Raji (cell line): ENCODE data around the gene PDE6A.

Experiments used
- POLR2A ChIP-seq: IDR thresholded peaks from 2 replicates; pipeline ENCODE4 v1.6.1; 2011; ENCODE audit warnings: low read depth, low read length, control low read depth; ENCODE audit not compliant: insufficient read depth

PDE6A gene

GRCh38 chr5:149960272-149961185 is 15.9 kb upstream of the PDE6A start, which contains the start of gene SLC26A2:
TSS of gene SLC26A2 (plus strand) at chr5:149960758. CDS start at chr5:149977653, 16,895 bp downstream.
- TF ChIP-seq POLR2A = peak; percentile 89

DNA sequence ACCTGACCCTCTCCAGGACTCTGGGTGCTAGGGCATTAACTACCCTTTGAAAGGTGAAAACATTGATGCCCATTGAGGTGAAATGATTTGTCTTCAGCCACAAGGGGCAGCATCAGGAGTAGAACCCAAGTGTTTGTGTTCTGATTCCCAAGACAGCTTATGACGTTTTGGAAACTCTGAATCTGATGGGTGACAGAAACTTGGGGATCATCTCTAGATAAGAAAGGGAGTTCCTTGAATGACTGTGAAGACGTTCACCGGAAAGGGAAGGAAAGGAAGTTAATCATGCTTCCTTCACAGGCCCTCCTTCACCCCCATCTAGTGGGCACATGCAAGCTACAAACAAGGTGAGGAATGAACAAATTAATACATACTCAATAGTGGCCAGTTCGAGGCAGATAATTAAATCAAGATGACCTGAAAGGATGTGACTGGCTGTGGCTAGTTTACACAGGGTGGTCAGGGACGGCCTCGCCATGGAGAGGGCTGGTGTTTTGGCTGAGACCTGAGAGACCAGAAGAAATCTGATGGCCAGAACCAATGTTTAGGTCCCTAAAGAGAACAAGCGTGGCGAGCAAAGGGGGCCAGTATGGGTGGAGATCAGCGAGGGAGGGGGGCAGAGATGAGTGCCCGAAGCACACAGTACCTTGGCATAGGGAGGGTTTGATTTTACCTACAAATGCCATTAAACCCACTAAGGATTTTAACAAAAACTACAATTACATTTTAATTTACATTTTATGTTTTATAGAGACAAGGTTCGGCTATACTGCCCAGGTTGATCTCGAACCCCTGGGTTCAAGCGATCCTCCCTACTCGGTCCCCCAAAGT is 15.0 kb upstream of the PDE6A start:
- TF ChIP-seq POLR2A = no peak

DNA sequence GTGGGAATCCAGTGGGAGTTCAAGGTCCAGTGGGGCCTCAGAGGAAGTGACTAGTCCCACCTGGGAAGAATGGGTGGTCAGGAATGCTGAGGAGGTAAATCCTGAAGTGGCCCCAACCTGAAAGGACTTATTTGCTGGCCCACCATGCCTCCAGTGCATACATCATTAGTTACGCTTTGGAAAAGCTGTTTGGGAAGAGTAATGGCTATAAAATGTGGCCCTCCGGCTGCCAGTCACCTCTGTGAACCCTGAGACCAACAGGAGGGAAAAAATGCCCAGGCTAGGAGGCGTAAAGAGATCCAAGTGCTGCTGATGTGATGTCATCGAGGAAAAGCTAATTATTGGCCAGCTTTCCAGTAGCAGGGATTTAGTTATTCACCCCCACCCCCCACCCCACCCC is 13.3 kb upstream of the PDE6A start:
- no peak for TF ChIP-seq POLR2A

- TF ChIP-seq POLR2A = no peak
Observed at GRCh38 chr5:149956685-149957084, 12.1 kb upstream of the PDE6A start.

DNA sequence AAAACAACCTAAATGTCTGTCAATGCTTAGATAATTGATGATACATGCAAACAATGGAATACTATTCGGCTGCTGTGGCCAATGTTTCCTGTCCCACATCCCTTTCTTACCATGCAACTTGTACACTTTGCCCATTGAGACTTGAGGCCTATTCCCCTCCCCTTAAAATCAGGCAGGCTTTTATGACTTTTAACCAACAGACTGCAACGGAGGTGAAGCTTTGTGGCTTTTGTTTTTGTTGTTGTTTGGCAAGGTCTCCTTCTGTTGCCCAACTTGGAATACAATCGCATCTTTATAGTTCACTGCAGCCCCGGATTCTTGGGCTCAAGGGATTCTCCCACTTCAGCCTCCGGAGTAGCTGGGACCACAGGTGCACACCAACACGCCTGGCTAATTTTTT is 10.2 kb upstream of the PDE6A start:
- TF ChIP-seq POLR2A = no peak

DNA sequence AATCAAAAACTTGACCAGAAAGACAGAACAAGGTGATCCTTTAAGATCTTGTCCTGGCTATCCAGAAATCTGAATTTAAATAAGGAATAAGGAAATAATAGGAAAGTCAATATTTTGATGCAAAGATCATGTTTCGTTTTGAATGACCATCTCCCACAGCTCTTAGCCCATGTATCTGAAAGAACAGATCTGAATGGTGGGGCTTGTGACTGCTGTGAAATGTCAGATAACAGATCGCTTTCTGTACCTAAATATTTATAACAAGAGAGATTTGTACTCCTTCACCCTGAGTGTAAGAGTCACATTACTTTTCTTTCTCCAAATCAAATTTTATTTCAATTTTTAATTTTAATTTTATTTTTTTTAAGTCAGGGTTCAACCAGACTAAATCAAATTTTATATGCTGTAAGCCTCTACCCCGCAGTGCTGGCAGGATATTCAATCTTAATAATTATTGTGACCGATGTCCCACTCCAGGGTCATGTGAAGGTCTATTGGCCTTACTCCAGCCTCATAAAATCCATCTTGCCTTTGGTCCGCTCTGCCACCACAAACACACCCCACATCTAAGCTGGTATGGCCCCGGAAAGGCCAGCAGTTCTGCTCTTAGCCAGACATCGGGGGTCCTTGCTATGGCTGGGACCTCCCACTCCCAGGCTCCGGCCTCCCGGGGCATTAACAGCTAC is 9.0 kb upstream of the PDE6A start:
- no peak for TF ChIP-seq POLR2A

DNA sequence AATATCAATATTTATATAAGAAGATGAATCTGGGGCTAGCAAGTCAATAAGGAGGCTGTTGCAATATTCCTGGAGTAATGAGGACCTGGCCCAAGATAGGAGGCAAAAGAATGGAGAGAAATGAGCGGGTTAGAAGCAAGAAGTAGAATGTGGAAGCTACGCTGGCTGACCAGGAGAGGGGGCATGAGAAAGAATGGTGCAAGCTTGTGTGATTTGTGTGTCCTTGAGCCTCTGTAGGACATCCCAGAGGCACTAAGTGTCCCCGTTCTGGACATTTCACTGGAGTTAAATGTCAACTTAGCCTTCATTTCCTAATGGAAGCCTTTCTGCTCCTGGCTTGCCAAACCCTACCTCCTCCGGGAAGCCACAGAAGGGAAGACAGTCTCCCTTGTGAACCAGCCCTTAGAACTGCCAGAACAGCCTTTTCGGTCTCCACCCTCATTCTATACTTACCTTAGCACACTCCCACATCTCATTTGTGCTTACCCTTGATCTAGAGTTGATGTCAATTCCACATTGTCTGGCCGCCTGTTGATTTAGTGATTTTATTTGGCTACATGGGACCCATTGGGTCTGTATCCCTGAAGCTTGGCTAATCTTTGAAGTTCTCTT is 6.7 kb upstream of the PDE6A start:
- no peak for TF ChIP-seq POLR2A

DNA sequence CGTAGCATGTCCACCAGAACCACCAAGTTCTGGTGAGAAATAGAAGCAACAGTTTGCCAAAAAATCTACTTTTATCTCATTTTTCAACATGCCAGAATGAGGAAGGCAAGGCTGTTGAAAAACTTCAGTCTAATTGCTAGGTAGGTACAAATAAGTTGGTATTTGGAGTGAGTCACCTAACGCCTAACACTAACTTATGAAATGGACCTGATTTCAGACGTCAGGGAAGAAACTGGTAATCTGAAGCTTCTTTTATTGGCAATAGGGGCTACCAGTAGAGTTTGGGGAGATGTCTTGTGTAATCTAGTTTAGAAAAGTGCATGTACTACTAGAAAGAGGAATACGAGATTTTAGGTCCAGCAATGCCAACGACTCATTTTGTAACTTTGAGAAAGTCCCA is 4.4 kb upstream of the PDE6A start:
- TF ChIP-seq POLR2A = no peak

DNA sequence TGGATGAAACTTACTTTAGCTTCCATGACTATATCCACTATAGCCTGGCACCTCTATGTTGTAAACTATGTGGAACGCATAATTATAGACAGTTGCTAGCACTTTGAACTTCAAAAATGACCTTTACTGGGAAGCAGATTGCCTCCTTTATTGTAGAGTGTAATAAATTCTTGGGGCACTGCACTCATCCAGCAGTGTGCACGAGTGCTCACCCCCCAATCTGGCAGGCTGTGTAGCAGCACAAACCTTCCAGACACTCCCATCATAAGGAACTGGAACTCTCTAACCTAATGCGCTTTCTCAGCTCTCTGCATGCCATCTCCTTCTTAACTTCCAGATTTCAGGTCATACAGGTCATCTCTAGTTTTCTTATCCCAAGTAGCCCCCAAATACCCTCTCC is 1.5 kb upstream of the PDE6A start:
- no peak for TF ChIP-seq POLR2A

- no peak for TF ChIP-seq POLR2A
Observed at GRCh38 chr5:149942199-149942598, 2.4 kb downstream of the PDE6A start.

GRCh38 chr5:149941795-149942194 is 2.8 kb downstream of the PDE6A start:
- TF ChIP-seq POLR2A = no peak

- no peak for TF ChIP-seq POLR2A
Observed at GRCh38 chr5:149940941-149941644, 3.5 kb downstream of the PDE6A start.

- no peak for TF ChIP-seq POLR2A
Observed at GRCh38 chr5:149940077-149940574, 4.5 kb downstream of the PDE6A start.

DNA sequence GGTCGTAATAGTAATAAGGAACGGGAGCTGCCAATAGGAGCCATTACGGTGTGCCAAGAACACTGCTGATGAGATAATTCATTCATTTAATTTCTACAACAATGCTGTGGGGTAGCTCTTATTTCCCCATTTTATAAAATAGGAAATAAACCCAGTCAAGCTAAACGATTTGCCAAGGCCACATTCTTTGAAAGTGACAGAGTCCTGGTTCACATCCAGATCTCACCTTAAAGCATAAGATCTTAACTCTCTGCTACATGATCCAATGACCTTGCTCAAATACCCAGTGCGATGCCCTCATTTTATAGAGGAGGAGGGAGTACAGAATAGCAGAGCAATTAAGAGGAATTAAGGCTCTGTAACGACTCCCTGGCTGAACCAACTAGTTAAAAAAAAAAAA is 5.0 kb downstream of the PDE6A start:
- TF ChIP-seq POLR2A = no peak

DNA sequence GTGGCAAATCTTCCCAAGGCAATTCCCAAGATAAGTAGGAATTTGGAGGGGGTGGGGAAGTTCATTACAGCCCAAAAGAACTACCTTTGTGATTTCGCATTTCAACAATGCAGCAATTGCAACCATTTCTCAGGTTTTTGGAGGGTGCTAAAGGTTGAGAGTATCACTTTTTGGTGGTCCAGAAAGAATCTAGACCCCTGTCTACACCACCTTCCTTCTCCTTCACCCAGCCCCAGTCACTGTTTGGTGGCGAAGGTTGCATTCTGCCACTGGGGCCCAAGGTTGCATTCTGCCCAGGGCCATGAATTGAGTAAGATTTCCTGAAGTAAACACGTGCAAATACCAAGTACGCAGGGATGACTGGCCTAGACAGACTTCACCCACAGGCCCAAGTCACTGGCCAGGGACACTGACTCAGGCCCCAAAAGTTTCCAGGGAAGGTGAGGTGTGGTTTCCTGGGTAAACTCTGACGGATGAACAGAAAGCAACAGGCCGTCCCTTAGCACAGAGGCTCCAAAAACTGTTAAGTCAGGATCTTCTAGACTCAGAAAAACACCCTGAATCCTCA is 5.7 kb downstream of the PDE6A start:
- no peak for TF ChIP-seq POLR2A
